B cell (primary cell): ENCODE results near the gene EPM2AIP1.

Experiments
- CTCF ChIP-seq: fragments of 200-600 bp; IDR thresholded peaks from one replicate; pipeline ENCODE4 v1.8.0; 2022; ENCODE audit warnings: antibody characterized with exemption, mild to moderate bottlenecking
- EZH2 ChIP-seq: IDR thresholded peaks from 2 replicates; pipeline ENCODE4 v1.6.1; 2012; ENCODE audit warnings: borderline replicate concordance, low read depth, mild to moderate bottlenecking, moderate library complexity, low read length; ENCODE audit not compliant: insufficient read depth, poor library complexity, severe bottlenecking

- no peak for TF ChIP-seq EZH2
- TF ChIP-seq CTCF = no peak
Measured at GRCh38 chr3:36988356-36988755, 4.6 kb downstream of the EPM2AIP1 start.
